Activated B cell treated with CpG ODN at 0.5 μM for 24 hours (primary cell): ENCODE measurements around the gene PCDHGA1. TPM values are rescaled to one million over a fixed set of nuclear protein-coding genes. Genes with fewer than 3 reads are reported as not detected.

Experiments
- ATAC-seq: fragments of 200-7000 bp; cut with Tn5 transposase; one replicate; pipeline ENCODE4 v1.10.0; 2021; ENCODE audit warnings: low read depth, mild to moderate bottlenecking, moderate library complexity
- CTCF ChIA-PET: fragments of 350-600 bp; sonication (Branson Sonifier 250); formaldehyde crosslinking; loops from one replicate; lab custom pipeline; 2021; ENCODE audit warnings: antibody characterized with exemption; lab: Charles Lee
- POLR2A ChIA-PET: fragments of 350-600 bp; sonication (Branson Sonifier 250); formaldehyde crosslinking; loops from one replicate; lab custom pipeline; 2021; ENCODE audit warnings: antibody characterized with exemption; lab: Charles Lee
- DNase-seq: peaks from one replicate; pipeline ENCODE4 v3.0.0; 2022
- H3K27ac Mint-ChIP-seq: one replicate; pipeline ENCODE4 v1.8.0; 2020; ENCODE audit warnings: mixed read lengths
- H3K27me3 Mint-ChIP-seq: one replicate; pipeline ENCODE4 v1.8.0; 2021; ENCODE audit warnings: mixed read lengths
- H3K36me3 Mint-ChIP-seq: one replicate; pipeline ENCODE4 v1.8.0; 2021; ENCODE audit warnings: low read depth, mixed read lengths
- H3K4me1 Mint-ChIP-seq: one replicate; pipeline ENCODE4 v1.8.0; 2021; ENCODE audit warnings: mixed read lengths
- H3K4me3 Mint-ChIP-seq: one replicate; pipeline ENCODE4 v1.8.0; 2020; ENCODE audit warnings: mild to moderate bottlenecking, mixed read lengths
- H3K9me3 Mint-ChIP-seq: one replicate; pipeline ENCODE4 v1.8.0; 2020; ENCODE audit warnings: mixed read lengths
- CTCF ChIP-seq: fragments of 200-600 bp; IDR thresholded peaks from one replicate; pipeline ENCODE4 v1.8.0; 2022; ENCODE audit warnings: antibody characterized with exemption, mild to moderate bottlenecking
- intact Hi-C: fragments of 100-400 bp; cut with micrococcal nuclease; formaldehyde crosslinking; loops from one replicate; pipeline ENCODE4 v1.15.1; 2024
- total RNA-seq: library from RNA; stranded (reverse); gene quantifications from 2 replicates; pipeline ENCODE4 v1.2.3, GENCODE V29; 2022

PCDHGA1 gene
- total RNA-seq, 1 donor from 2014 or later: 0.29 TPM

- H3K9me3 Mint-ChIP-seq: no peaks in the 10 kb centered on the region
- ATAC-seq (no peak), DNase-seq (no peak)
- no peak overlapping the region for H3K27ac Mint-ChIP-seq
- ChIA-PET POLR2A (no interaction called here), CTCF (no interaction called here)
- TF ChIP-seq CTCF: no peak
- H3K36me3 Mint-ChIP-seq: no peaks in the 10 kb centered on the region
- intact Hi-C loops: no loop called here
- peaks cover 18% of the 10 kb centered on the region for H3K4me1 Mint-ChIP-seq
- H3K4me3 Mint-ChIP-seq: no peak overlapping the region
- peaks cover 22% of the 10 kb centered on the region for H3K27me3 Mint-ChIP-seq
Observed at GRCh38 chr5:141495453-141495811, 165.1 kb downstream of the PCDHGA1 start.

- peaks cover 16% of the 10 kb centered on the region for H3K4me1 Mint-ChIP-seq
- ChIA-PET POLR2A (no interaction called here), CTCF (no interaction called here)
- DNase-seq (no peak), ATAC-seq (no peak)
- intact Hi-C loops: no loop called here
- no peak for TF ChIP-seq CTCF
- H3K27me3 Mint-ChIP-seq: peaks cover 17% of the 10 kb centered on the region
- H3K9me3 Mint-ChIP-seq: no peaks in the 10 kb centered on the region
- no peaks in the 10 kb centered on the region for H3K36me3 Mint-ChIP-seq
- no peak overlapping the region for H3K27ac Mint-ChIP-seq
- H3K4me3 Mint-ChIP-seq: no peak overlapping the region
Observed at GRCh38 chr5:141496038-141496437, 165.7 kb downstream of the PCDHGA1 start.

GRCh38 chr5:141501761-141502160 is 171.4 kb downstream of the PCDHGA1 start:
- Mint-ChIP-seq H3K4me1 (peaks cover 6% of the 10 kb centered on the region), H3K9me3 (no peaks in the 10 kb centered on the region), H3K36me3 (no peaks in the 10 kb centered on the region), H3K4me3 (no peak overlapping the region), H3K27me3 (no peaks in the 10 kb centered on the region), H3K27ac (no peak overlapping the region)
- intact Hi-C loops: no loop called here
- ATAC-seq (no peak), DNase-seq (no peak)
- CTCF ChIA-PET: interaction anchor here (1.0 kb wide), 1 partner anchor 10 kb away, joined by 3 read pairs; no protein-coding TSS in a partner anchor
- POLR2A ChIA-PET: no interaction called here
- no peak for TF ChIP-seq CTCF

GRCh38 chr5:141503681-141504080 is 173.4 kb downstream of the PCDHGA1 start:
- ChIA-PET POLR2A (no interaction called here), CTCF (interaction anchor here (1.0 kb wide), 1 partner anchor 9 kb away, joined by 4 read pairs; no protein-coding TSS in a partner anchor)
- Mint-ChIP-seq H3K36me3 (no peaks in the 10 kb centered on the region), H3K4me1 (peaks cover 25% of the 10 kb centered on the region), H3K27ac (no peak overlapping the region), H3K4me3 (no peak overlapping the region), H3K9me3 (no peaks in the 10 kb centered on the region), H3K27me3 (no peaks in the 10 kb centered on the region)
- no peak for DNase-seq
- intact Hi-C loops: no loop called here
- TF ChIP-seq CTCF: no peak
- ATAC-seq: no peak

- Mint-ChIP-seq H3K27ac (no peak overlapping the region), H3K27me3 (no peaks in the 10 kb centered on the region), H3K9me3 (no peaks in the 10 kb centered on the region), H3K4me3 (no peak overlapping the region), H3K36me3 (no peaks in the 10 kb centered on the region), H3K4me1 (peaks cover 31% of the 10 kb centered on the region)
- no peak for TF ChIP-seq CTCF
- CTCF ChIA-PET: no interaction called here
- ATAC-seq (no peak), DNase-seq (no peak)
- POLR2A ChIA-PET: no interaction called here
- intact Hi-C loops: no loop called here
Observed at GRCh38 chr5:141504216-141504615, 173.9 kb downstream of the PCDHGA1 start.
